PC-9 (cell line): ENCODE results near the gene ST8SIA2. TPM values are rescaled to one million over a fixed set of nuclear protein-coding genes. Genes with fewer than 3 reads are reported as not detected.

ENCODE experiments used
- BruUV-seq: library from RNA; stranded (reverse); fragments of 400-500 nt; replicated peaks from 2 replicates; lab custom pipeline; 2021; lab: Mats Ljungman, UMichigan
- CTCF ChIA-PET: fragments of 300-600 bp; sonication (Branson Sonifier 250); formaldehyde crosslinking; loops from one replicate; lab custom pipeline; 2022; ENCODE audit warnings: antibody characterized with exemption; lab: Charles Lee
- POLR2A ChIA-PET: fragments of 300-600 bp; sonication (Branson Sonifier 250); formaldehyde crosslinking; loops from one replicate; lab custom pipeline; 2022; ENCODE audit warnings: antibody characterized with exemption; ENCODE audit not compliant: unreplicated experiment; lab: Charles Lee
- DNase-seq, 2 experiments: peaks; one replicate each; pipeline versions ENCODE4 v3.0.0 to v3.0.0-alpha.2; 2015 to 2022; ENCODE audit warnings: mixed read lengths in 1 of 2
- H2AFZ ChIP-seq: fragments of 200-600 bp; sonication (generic); 2 replicates; pipeline ENCODE4 v1.8.1; 2017; ENCODE audit warnings: antibody characterized with exemption
- H3F3A ChIP-seq: fragments of 200-600 bp; sonication (generic); 2 replicates; pipeline ENCODE4 v1.8.1; 2017; ENCODE audit warnings: antibody characterized with exemption, mild to moderate bottlenecking, low read depth; ENCODE audit not compliant: insufficient read depth
- H3K27ac ChIP-seq: fragments of 200-600 bp; sonication (generic); 2 replicates; pipeline ENCODE4 v1.6.1; 2016; ENCODE audit warnings: mixed run types
- H3K27me3 ChIP-seq: fragments of 200-600 bp; sonication (generic); 2 replicates; pipeline ENCODE4 v1.6.1; 2016; ENCODE audit warnings: low read depth, mixed run types; ENCODE audit not compliant: insufficient read depth
- H3K36me3 ChIP-seq: fragments of 200-600 bp; sonication (generic); 2 replicates; pipeline ENCODE4 v1.6.1; 2016; ENCODE audit warnings: low read depth, mixed run types
- H3K4me1 ChIP-seq: fragments of 200-600 bp; sonication (generic); replicated peaks from 2 replicates; pipeline ENCODE4 v1.6.1; 2016; ENCODE audit warnings: mixed run types; ENCODE audit not compliant: insufficient read depth
- H3K4me2 ChIP-seq: fragments of 200-600 bp; sonication (generic); 2 replicates; pipeline ENCODE4 v1.6.1; 2017; ENCODE audit warnings: mixed run types
- H3K4me3 ChIP-seq: fragments of 200-600 bp; sonication (generic); 2 replicates; pipeline ENCODE4 v1.6.1; 2016; ENCODE audit warnings: mixed run types
- H3K79me2 ChIP-seq: fragments of 200-600 bp; sonication (generic); 2 replicates; pipeline ENCODE4 v1.6.1; 2017; ENCODE audit warnings: low read depth, mixed run types
- H3K9me2 ChIP-seq: fragments of 200-600 bp; sonication (generic); 2 replicates; pipeline ENCODE4 v1.8.1; 2017; ENCODE audit warnings: mild to moderate bottlenecking; ENCODE audit not compliant: insufficient read depth
- H3K9me3 ChIP-seq: fragments of 200-600 bp; sonication (generic); 2 replicates; pipeline ENCODE4 v1.8.1; 2016; ENCODE audit warnings: low read depth; ENCODE audit not compliant: insufficient read depth
- H4K20me1 ChIP-seq: fragments of 200-600 bp; sonication (generic); 2 replicates; pipeline ENCODE4 v1.8.1; 2017; ENCODE audit not compliant: insufficient read depth
- CTCF ChIP-seq: fragments of 200-600 bp; sonication (generic); conservative IDR thresholded peaks from 2 replicates; pipeline ENCODE4 v1.6.1; 2017; ENCODE audit warnings: mixed run types, antibody characterized with exemption, mild to moderate bottlenecking, moderate library complexity
- EZH2 ChIP-seq: fragments of 200-600 bp; sonication (generic); IDR thresholded peaks from 2 replicates; pipeline ENCODE4 v1.8.0; 2017; ENCODE audit warnings: antibody characterized with exemption, low read depth
- intact Hi-C: fragments of 100-400 bp; cut with micrococcal nuclease; formaldehyde crosslinking; loops from one replicate; pipeline ENCODE4 v1.10.0; 2022; ENCODE audit not compliant: unreplicated experiment
- total RNA-seq: library from RNA; stranded (reverse); gene quantifications from 2 replicates; pipeline ENCODE4 v1.2.3, GENCODE V29; 2021

Gene ST8SIA2
- total RNA-seq, 1 experiment from 2014 or later: not detected

DNA sequence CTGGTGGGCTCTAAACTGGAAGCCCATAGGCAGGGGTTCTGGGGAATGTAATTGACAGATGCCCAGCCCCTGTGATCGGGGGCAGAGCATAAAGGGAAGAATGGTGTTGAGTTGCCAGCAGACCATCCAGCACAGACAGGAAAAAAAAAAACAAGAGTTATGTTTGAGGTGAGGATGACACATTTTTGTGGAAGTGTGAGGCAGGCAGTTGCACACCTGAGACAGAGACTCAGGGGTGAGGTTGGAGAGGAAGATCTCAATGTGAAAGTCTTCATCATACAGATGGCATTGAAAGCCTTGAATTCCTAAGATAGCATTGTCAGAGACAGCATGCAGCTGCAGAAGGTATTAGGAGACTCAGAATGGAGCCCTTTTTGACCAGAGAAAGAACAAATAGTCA is 18.6 kb upstream of the ST8SIA2 start:
- Histone ChIP-seq H4K20me1 (no peaks in the 10 kb centered on the region), H3K4me2 (no peak overlapping the region), H3K27ac (no peak overlapping the region), H3K9me2 (no peaks in the 10 kb centered on the region), H2AFZ (no peak overlapping the region), H3F3A (no peaks in the 10 kb centered on the region), H3K4me3 (no peak overlapping the region), H3K36me3 (no peaks in the 10 kb centered on the region), H3K9me3 (no peaks in the 10 kb centered on the region), H3K79me2 (no peaks in the 10 kb centered on the region), H3K27me3 (peaks cover 4% of the 10 kb centered on the region), H3K4me1 (no peaks in the 10 kb centered on the region)
- ChIA-PET CTCF (no interaction called here), POLR2A (no interaction called here)
- DNase-seq: no peak
- TF ChIP-seq EZH2 (no peak), CTCF (no peak)
- intact Hi-C loops: no loop called here
- no TSS peak for BruUV-seq

DNA sequence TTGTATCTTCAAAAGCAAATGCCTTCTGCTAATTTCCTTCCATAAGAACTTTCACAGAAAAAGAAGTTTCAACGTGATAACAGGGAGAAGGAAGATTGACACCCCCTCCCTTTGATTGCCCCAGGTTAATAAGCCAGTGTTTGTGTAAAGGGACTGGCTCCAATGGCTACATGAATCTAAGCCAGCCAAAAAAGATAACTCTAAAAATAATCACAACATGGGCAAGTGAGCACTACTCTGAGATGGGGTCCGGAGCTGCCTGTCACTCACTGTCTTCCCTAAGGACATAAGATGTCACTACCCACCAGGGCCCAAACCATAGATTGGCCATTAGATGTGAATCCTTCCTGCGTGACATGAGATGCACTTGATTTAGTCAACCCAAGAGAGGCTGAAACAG is 17.6 kb upstream of the ST8SIA2 start:
- no peaks in the 10 kb centered on the region for H3K9me2 ChIP-seq
- TF ChIP-seq EZH2: no peak
- no peak for TF ChIP-seq CTCF
- no peaks in the 10 kb centered on the region for H3K36me3 ChIP-seq
- H3K79me2 ChIP-seq: no peaks in the 10 kb centered on the region
- no peak overlapping the region for H3K4me2 ChIP-seq
- H3K27ac ChIP-seq: no peak overlapping the region
- no TSS peak for BruUV-seq
- no peaks in the 10 kb centered on the region for H3K4me1 ChIP-seq
- no peaks in the 10 kb centered on the region for H4K20me1 ChIP-seq
- no peak overlapping the region for H3K4me3 ChIP-seq
- H3K9me3 ChIP-seq: no peaks in the 10 kb centered on the region
- DNase-seq: no peak
- H3K27me3 ChIP-seq: peaks cover 4% of the 10 kb centered on the region
- no peak overlapping the region for H2AFZ ChIP-seq
- ChIA-PET POLR2A (no interaction called here), CTCF (no interaction called here)
- H3F3A ChIP-seq: no peaks in the 10 kb centered on the region
- intact Hi-C loops: no loop called here

GRCh38 chr15:92377083-92377789 is 16.4 kb upstream of the ST8SIA2 start:
- no peak overlapping the region for H3K27ac ChIP-seq
- H3K36me3 ChIP-seq: no peaks in the 10 kb centered on the region
- intact Hi-C loops: no loop called here
- H3K4me2 ChIP-seq: no peak overlapping the region
- no peaks in the 10 kb centered on the region for H3K4me1 ChIP-seq
- no peaks in the 10 kb centered on the region; the same call in 1 of the 2 replicates for H3K27me3 ChIP-seq
- TF ChIP-seq CTCF (no peak), EZH2 (no peak)
- H3K9me3 ChIP-seq: no peaks in the 10 kb centered on the region
- no peak overlapping the region for H2AFZ ChIP-seq
- H3K4me3 ChIP-seq: no peak overlapping the region
- BruUV-seq: no TSS peak
- H3K9me2 ChIP-seq: no peaks in the 10 kb centered on the region
- POLR2A ChIA-PET: no interaction called here
- DNase-seq: no peak
- H3F3A ChIP-seq: no peaks in the 10 kb centered on the region
- CTCF ChIA-PET: no interaction called here
- H3K79me2 ChIP-seq: no peaks in the 10 kb centered on the region
- no peaks in the 10 kb centered on the region for H4K20me1 ChIP-seq
